Chondrocyte (in vitro differentiated cells): ENCODE data around the gene SULF2. TPM values are rescaled to one million over a fixed set of nuclear protein-coding genes. Genes with fewer than 3 reads are reported as not detected.

ENCODE experiments used
- DNase-seq: peaks from one replicate; pipeline ENCODE4 v3.0.0; 2021; ENCODE audit warnings: mixed read lengths, low spot score
- H3K27ac Mint-ChIP-seq: one replicate; pipeline ENCODE4 v1.8.0; 2021; ENCODE audit warnings: mild to moderate bottlenecking, moderate library complexity, mixed read lengths; ENCODE audit not compliant: unreplicated experiment
- H3K27me3 Mint-ChIP-seq: 2 replicates; pipeline ENCODE4 v1.8.0; 2021; ENCODE audit warnings: low read depth, mixed read lengths
- H3K36me3 Mint-ChIP-seq: 2 replicates; pipeline ENCODE4 v1.8.0; 2021; ENCODE audit warnings: low read depth, mixed read lengths
- H3K4me1 Mint-ChIP-seq: 2 replicates; pipeline ENCODE4 v1.8.0; 2021; ENCODE audit warnings: low read depth, mild to moderate bottlenecking, mixed read lengths
- H3K4me3 Mint-ChIP-seq: one replicate; pipeline ENCODE4 v1.8.0; 2021; ENCODE audit warnings: mild to moderate bottlenecking, moderate library complexity, mixed read lengths; ENCODE audit not compliant: unreplicated experiment
- H3K9me3 Mint-ChIP-seq: 2 replicates; pipeline ENCODE4 v1.8.0; 2021; ENCODE audit warnings: low read depth, mixed read lengths
- CTCF ChIP-seq: fragments of 200-600 bp; sonication (generic); IDR thresholded peaks from 2 replicates; pipeline ENCODE4 v1.5.0; 2021; ENCODE audit warnings: antibody characterized with exemption, mild to moderate bottlenecking, moderate library complexity
- total RNA-seq: library from RNA; stranded (reverse); gene quantifications from 3 replicates; pipeline ENCODE4 v1.2.1, GENCODE V29; 2021

The SULF2 gene
- total RNA-seq, 1 donor from 2014 or later, result 82.4 TPM

GRCh38 chr20:47815866-47816265 is 30.6 kb upstream of the SULF2 start:
- TF ChIP-seq CTCF, result no peak
- Mint-ChIP-seq H3K27ac (no peak overlapping the region), H3K9me3 (peaks cover 10% of the 10 kb centered on the region), H3K36me3 (peaks cover 6% of the 10 kb centered on the region), H3K27me3 (peaks cover 68% of the 10 kb centered on the region), H3K4me1 (no peaks in the 10 kb centered on the region), H3K4me3 (no peak overlapping the region)
- DNase-seq, result peak; percentile 10

GRCh38 chr20:47815416-47815806 is 30.1 kb upstream of the SULF2 start:
- H3K27me3 Mint-ChIP-seq, result peaks cover 65% of the 10 kb centered on the region
- no peak overlapping the region for H3K27ac Mint-ChIP-seq
- no peak overlapping the region for H3K4me3 Mint-ChIP-seq
- no peaks in the 10 kb centered on the region for H3K4me1 Mint-ChIP-seq
- peaks cover 5% of the 10 kb centered on the region for H3K36me3 Mint-ChIP-seq
- DNase-seq, result no peak
- TF ChIP-seq CTCF, result no peak
- H3K9me3 Mint-ChIP-seq, result peaks cover 10% of the 10 kb centered on the region

GRCh38 chr20:47814632-47815415 is 29.5 kb upstream of the SULF2 start:
- no peak overlapping the region for H3K4me3 Mint-ChIP-seq
- H3K36me3 Mint-ChIP-seq, result peaks cover 5% of the 10 kb centered on the region
- peaks cover 1% of the 10 kb centered on the region for H3K4me1 Mint-ChIP-seq
- no peak for TF ChIP-seq CTCF
- H3K27me3 Mint-ChIP-seq, result peaks cover 68% of the 10 kb centered on the region
- DNase-seq, result peak; percentile 46
- peaks cover 10% of the 10 kb centered on the region for H3K9me3 Mint-ChIP-seq
- H3K27ac Mint-ChIP-seq, result no peak overlapping the region

GRCh38 chr20:47810721-47811347 is 25.6 kb upstream of the SULF2 start:
- H3K27ac Mint-ChIP-seq, result no peak overlapping the region

More at GRCh38 chr20:47810721-47811347, 25.6 kb upstream of the SULF2 start:
- no peak for DNase-seq
- Mint-ChIP-seq H3K36me3 (peaks cover 5% of the 10 kb centered on the region), H3K4me3 (no peak overlapping the region), H3K4me1 (peaks cover 7% of the 10 kb centered on the region), H3K9me3 (peaks cover 10% of the 10 kb centered on the region), H3K27me3 (peaks cover 57% of the 10 kb centered on the region)
- TF ChIP-seq CTCF, result no peak
